DOHH2 (cell line): ENCODE measurements around the gene SLC9A9.

Source experiments
- CTCF ChIP-seq: fragments of 200-600 bp; sonication (generic); IDR thresholded peaks from one replicate; pipeline ENCODE4 v1.5.1; 2014; ENCODE audit warnings: antibody characterized with exemption, mild to moderate bottlenecking, low read depth, low read length; ENCODE audit not compliant: poor library complexity, severe bottlenecking
- EZH2phosphoT487 ChIP-seq: fragments of 200-600 bp; sonication (generic); IDR thresholded peaks from 2 replicates; pipeline ENCODE4 v1.6.1; 2017; ENCODE audit warnings: borderline replicate concordance, mild to moderate bottlenecking, antibody characterized with exemption, low read length, moderate library complexity, mixed read lengths

DNA sequence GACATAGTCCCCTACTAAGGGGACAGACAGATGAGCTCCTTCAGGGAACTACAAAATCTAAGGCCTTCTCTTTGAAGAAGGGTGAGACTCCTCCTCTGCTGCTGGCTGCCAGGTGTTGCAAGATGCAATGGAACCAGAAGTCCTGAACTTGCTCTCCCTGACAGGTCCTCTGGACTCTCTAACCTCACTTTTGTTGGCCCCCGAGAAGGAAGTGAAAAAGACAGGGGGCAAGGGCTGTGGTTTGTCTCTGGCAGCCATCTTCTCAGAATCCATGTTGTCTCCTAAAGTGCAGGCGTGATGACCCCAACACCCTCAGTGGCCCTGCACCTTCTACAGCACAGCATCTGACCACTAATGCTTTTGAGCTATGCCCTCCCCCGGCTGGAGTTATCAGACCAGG, 436.2 kb downstream of the SLC9A9 start:
- TF ChIP-seq CTCF, result no peak
- no peak for TF ChIP-seq EZH2phosphoT487
